Measurements from ENCODE around the gene SLC22A1. TPM values are rescaled to one million over a fixed set of nuclear protein-coding genes. Genes with fewer than 3 reads are reported as not detected.

The SLC22A1 gene
- total and polyA plus RNA-seq, 2 of the 8 experiments (the other 6 are each of a cell fraction or from before 2014, with no cell fraction given), result 0.12 to 0.45 TPM

GRCh38 chr6:160101277-160102205, 20.1 kb upstream of the SLC22A1 start:
- H3K27ac ChIP-seq (ENCODE audit: low read depth, low read length), result no peak overlapping the region
- H3K14ac ChIP-seq (ENCODE audit: insufficient read length), result no peak overlapping the region
- peaks cover 0 to 8% of the 10 kb centered on the region in 2 experiments for H4K20me1 ChIP-seq (replicated peaks in 1 of 2; ENCODE audit: control insufficient read depth in 1 of 2, insufficient read depth in 2 of 2, low read length in 2 of 2)
- no peak overlapping the region for H4K91ac ChIP-seq (replicated peaks; ENCODE audit: insufficient read length, low read length)
- no peak overlapping the region for H4K5ac ChIP-seq (ENCODE audit: insufficient read length, low read depth, low read length)
- POLR2A ChIA-PET (ENCODE audit: partially characterized antibody), result no interaction called here
- no peak overlapping the region for H2AFZ ChIP-seq (ENCODE audit: low read length)
- no peak overlapping the region for H3K9ac ChIP-seq (replicated peaks in 1 of 4; ENCODE audit: extremely low read depth in 1 of 4, low read depth in 3 of 4, low read length in 3 of 4)
- no peak overlapping the region for H4K8ac ChIP-seq (ENCODE audit: extremely low read depth, insufficient read depth, low read length)
- no peak overlapping the region for H3K4ac ChIP-seq (replicated peaks; ENCODE audit: insufficient read length, low read depth, low read length)
- no peak overlapping the region for H3K4me2 ChIP-seq (ENCODE audit: insufficient read depth in 1 of 2, low read depth in 2 of 2, low read length in 2 of 2)
- no peak for FAIRE-seq
- no peak overlapping the region for H3K23ac ChIP-seq (ENCODE audit: insufficient read length)
- peaks cover 10 to 41% (median 33%) of the 10 kb centered on the region in 4 experiments for H3K36me3 ChIP-seq (ENCODE audit: control insufficient read depth in 2 of 4, insufficient read depth in 4 of 4, low read length in 3 of 4)
- no peaks in the 10 kb centered on the region for H3K23me2 ChIP-seq (ENCODE audit: low read depth, low read length)
- no peaks in the 10 kb centered on the region; a peak in 1 of 7 replicates for H3K4me1 ChIP-seq (replicated peaks in 1 of 4; ENCODE audit: control insufficient read depth in 3 of 4, insufficient read depth in 4 of 4, low read length in 3 of 4)
- 94% methylated on average over 23 of the region's 23 CpGs; no CpG with 5 or more reads in 1 of the 2 experiments for WGBS, 2 experiments (ENCODE audit: extremely low coverage in 1 of 2, insufficient coverage in 1 of 2, insufficient read length in 1 of 2, insufficient replicate concordance in 2 of 2, low coverage in 1 of 2, low lambda C conversion rate in 2 of 2, missing lambda C conversion rate in 1 of 2)
- no peak overlapping the region for H2AK5ac ChIP-seq (ENCODE audit: low read depth, low read length)
- CTCF ChIA-PET (ENCODE audit: partially characterized antibody), result interaction anchor here (0.6 to 2.5 kb wide), 9 partner anchors 11 to 418 kb away, joined by 3 to 11 read pairs (median 5); no protein-coding TSS in a partner anchor
- H3K4me3 ChIP-seq (ENCODE audit: extremely low read depth in 1 of 4, insufficient read depth in 2 of 4, low read depth in 3 of 4, low read length in 4 of 4), result no peak overlapping the region
- H2BK120ac ChIP-seq (replicated peaks; ENCODE audit: low read depth, low read length), result no peak overlapping the region
- no peak overlapping the region for H2BK5ac ChIP-seq (ENCODE audit: low read depth, low read length)
- H2BK12ac ChIP-seq (ENCODE audit: low read depth, low read length), result no peak overlapping the region
- H2BK20ac ChIP-seq (ENCODE audit: low read length), result no peak overlapping the region
- H3K79me2 ChIP-seq (ENCODE audit: control insufficient read depth in 1 of 2, insufficient read depth in 2 of 2, low read length in 2 of 2), result no peaks in the 10 kb centered on the region
- no peak for DNase-seq (ENCODE audit: low read depth in 1 of 2, low spot score in 2 of 2)
- no peaks in the 10 kb centered on the region for H3K9me3 ChIP-seq (ENCODE audit: insufficient read depth in 2 of 2, low read depth in 1 of 2, low read length in 1 of 2)
- no peaks in the 10 kb centered on the region for H3K27me3 ChIP-seq (replicated peaks in 1 of 4; ENCODE audit: control insufficient read depth in 3 of 4, extremely low read depth in 1 of 4, insufficient read depth in 3 of 4, low read length in 3 of 4)
- no peaks in the 10 kb centered on the region; the same call in 1 of the 2 replicates for H3K79me1 ChIP-seq (ENCODE audit: low read depth, low read length)
- no peak overlapping the region for H3K18ac ChIP-seq (ENCODE audit: extremely low read depth, low read length)
- no peak overlapping the region for H3K56ac ChIP-seq (replicated peaks; ENCODE audit: insufficient read length, low read depth, low read length)
- H2BK15ac ChIP-seq (ENCODE audit: low read length), result no peak overlapping the region
- no peak for TF ChIP-seq CEBPB (IDR thresholded peaks at IDR 0.05; ENCODE audit: low read depth, low read length)
- no peak for TF ChIP-seq HDAC6 (IDR thresholded peaks at IDR 0.05; ENCODE audit: low read depth, low read length)
- TF ChIP-seq BRCA1 (IDR thresholded peaks at IDR 0.05; ENCODE audit: low read depth, low read length), result no peak
- TF ChIP-seq TBP (IDR thresholded peaks at IDR 0.05; ENCODE audit: low read depth, low read length), result no peak
- TF ChIP-seq NRF1 (IDR thresholded peaks at IDR 0.05; ENCODE audit: low read depth, low read length), result no peak
- TF ChIP-seq MAFK (IDR thresholded peaks at IDR 0.05; ENCODE audit: low read depth, low read length), result no peak
- no peak for TF ChIP-seq GTF2F1 (IDR thresholded peaks at IDR 0.05; ENCODE audit: borderline replicate concordance, low read depth, low read length)
